ENCODE data around the gene LPA.

The LPA gene

GRCh38 chr6:160668589-160668988 is 4.5 kb upstream of the LPA start:
- TF ChIP-seq, protein P1, sequence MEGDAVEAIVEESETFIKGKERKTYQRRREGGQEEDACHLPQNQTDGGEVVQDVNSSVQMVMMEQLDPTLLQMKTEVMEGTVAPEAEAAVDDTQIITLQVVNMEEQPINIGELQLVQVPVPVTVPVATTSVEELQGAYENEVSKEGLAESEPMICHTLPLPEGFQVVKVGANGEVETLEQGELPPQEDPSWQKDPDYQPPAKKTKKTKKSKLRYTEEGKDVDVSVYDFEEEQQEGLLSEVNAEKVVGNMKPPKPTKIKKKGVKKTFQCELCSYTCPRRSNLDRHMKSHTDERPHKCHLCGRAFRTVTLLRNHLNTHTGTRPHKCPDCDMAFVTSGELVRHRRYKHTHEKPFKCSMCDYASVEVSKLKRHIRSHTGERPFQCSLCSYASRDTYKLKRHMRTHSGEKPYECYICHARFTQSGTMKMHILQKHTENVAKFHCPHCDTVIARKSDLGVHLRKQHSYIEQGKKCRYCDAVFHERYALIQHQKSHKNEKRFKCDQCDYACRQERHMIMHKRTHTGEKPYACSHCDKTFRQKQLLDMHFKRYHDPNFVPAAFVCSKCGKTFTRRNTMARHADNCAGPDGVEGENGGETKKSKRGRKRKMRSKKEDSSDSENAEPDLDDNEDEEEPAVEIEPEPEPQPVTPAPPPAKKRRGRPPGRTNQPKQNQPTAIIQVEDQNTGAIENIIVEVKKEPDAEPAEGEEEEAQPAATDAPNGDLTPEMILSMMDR (IDR thresholded peaks at IDR 0.05; ENCODE audit: low read depth, low read length), result no peak
- DNase-seq (ENCODE audit: low read depth in 2 of 2), result no peak
- no peak overlapping the region for H3K4me3 ChIP-seq (replicated peaks in 1 of 2; ENCODE audit: low read depth in 2 of 2, low read length in 2 of 2)

DNA sequence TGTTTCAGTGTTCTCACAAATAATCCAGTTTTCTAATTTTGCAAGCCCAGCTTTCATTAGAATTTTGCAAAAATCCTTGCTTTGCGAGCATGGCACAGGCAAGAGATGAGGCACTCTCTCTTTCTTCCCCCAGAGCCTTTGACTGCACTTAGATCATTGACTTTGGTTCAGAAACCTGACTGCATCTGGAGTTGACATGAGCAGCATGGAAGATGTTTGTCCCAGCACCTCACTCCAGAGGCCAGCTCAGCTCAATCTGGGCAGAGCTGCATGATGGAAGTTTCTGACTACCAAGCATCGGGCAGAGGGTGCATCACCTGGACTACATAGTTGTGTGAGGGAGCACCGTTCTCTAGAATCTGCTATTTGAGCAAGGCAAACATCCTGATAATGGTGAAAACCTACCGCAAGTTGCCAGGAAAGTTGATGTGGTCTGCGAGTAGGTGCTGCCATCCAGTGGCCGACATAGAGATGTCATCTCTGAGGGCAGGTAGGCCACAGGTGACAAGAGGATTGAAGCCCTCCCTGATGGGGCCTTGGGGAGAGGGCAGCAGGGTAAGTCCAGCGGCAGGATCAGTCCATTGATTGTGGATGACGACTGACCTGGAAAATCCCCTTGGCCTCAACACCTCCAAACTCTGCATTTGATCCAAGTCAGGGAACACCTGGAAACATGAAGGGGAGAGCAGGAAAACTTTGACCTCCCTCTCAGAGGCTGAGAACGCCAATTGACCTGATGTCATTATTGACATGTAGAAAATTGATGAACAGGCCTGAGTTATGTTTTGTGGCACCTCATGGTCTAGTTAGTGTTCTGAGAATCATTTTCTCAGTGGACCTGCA is 3.8 kb upstream of the LPA start:
- TF ChIP-seq, protein P1 (IDR thresholded peaks at IDR 0.05; ENCODE audit: low read depth, low read length), result no peak
- peak in 1 of 2 donors; percentile 1 for DNase-seq (ENCODE audit: low read depth in 2 of 2)
- no peak overlapping the region for H3K4me3 ChIP-seq (replicated peaks in 1 of 2; ENCODE audit: low read depth in 2 of 2, low read length in 2 of 2)

GRCh38 chr6:160662842-160663241 is 1.2 kb downstream of the LPA start:
- TF ChIP-seq, protein P1 (IDR thresholded peaks at IDR 0.05; ENCODE audit: low read depth, low read length), result no peak
- no peak for DNase-seq (ENCODE audit: low read depth in 2 of 2)
- no peak overlapping the region for H3K4me3 ChIP-seq (replicated peaks in 1 of 2; ENCODE audit: low read depth in 2 of 2, low read length in 2 of 2)

- TF ChIP-seq, protein P1 (IDR thresholded peaks at IDR 0.05; ENCODE audit: low read depth, low read length), result no peak
- DNase-seq (ENCODE audit: low read depth in 2 of 2), result no peak
Measured at GRCh38 chr6:160662429-160662828, 1.6 kb downstream of the LPA start.

DNA sequence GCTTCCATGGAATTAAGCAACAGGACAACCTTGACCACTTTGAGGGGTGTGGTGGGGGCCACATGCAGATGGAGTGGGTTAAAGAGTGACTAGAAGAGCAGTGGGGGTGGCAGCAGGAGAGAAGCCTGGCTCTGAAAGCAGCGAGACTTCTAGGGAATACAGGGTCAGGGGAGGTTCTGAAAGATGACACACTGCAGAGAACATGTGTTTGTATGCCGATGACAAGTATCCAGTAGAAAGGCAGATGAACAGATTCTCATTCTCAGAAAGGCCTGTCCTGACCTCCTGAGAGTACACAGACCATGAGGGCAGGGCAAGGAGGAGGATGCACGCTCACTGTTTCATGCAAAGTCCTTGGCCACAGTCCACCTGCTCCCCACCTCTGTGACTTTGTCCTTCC is 2.9 kb downstream of the LPA start:
- TF ChIP-seq, protein P1 (IDR thresholded peaks at IDR 0.05; ENCODE audit: low read depth, low read length), result no peak
- H3K4me3 ChIP-seq (replicated peaks in 1 of 2; ENCODE audit: low read depth in 2 of 2, low read length in 2 of 2), result no peak overlapping the region
- DNase-seq (ENCODE audit: low read depth in 2 of 2), result no peak

More at GRCh38 chr6:160662429-160662828, 1.6 kb downstream of the LPA start:
- no peak overlapping the region for H3K4me3 ChIP-seq (replicated peaks in 1 of 2; ENCODE audit: low read depth in 2 of 2, low read length in 2 of 2)

GRCh38 chr6:160659562-160659961 is 4.5 kb downstream of the LPA start:
- H3K4me3 ChIP-seq (replicated peaks in 1 of 2; ENCODE audit: low read depth in 2 of 2, low read length in 2 of 2), result no peak overlapping the region
- TF ChIP-seq, protein P1 (IDR thresholded peaks at IDR 0.05; ENCODE audit: low read depth, low read length), result no peak
- no peak for DNase-seq (ENCODE audit: low read depth in 2 of 2)

Data from cardiac fibroblast (primary cell).